Keratinocyte (primary cell): ENCODE results near the gene LINGO1. TPM values are rescaled to one million over a fixed set of nuclear protein-coding genes. Genes with fewer than 3 reads are reported as not detected.

Source experiments
- DNase-seq: peaks from one replicate; pipeline ENCODE4 v3.0.0-alpha.2; 2011; ENCODE audit warnings: low read depth, missing footprints, low spot score
- FAIRE-seq: peaks from 2 replicates; lab custom pipeline; 2011; peaks lifted over from hg19 to GRCh38; lab: Jason Lieb, UNC
- H2AFZ ChIP-seq: 2 replicates; pipeline ENCODE4 v1.6.0; 2012; ENCODE audit warnings: low read length, control low read depth, inconsistent platforms; ENCODE audit not compliant: control insufficient read depth
- H3K27ac ChIP-seq: 2 replicates; pipeline ENCODE4 v1.5.1; 2011; ENCODE audit warnings: low read length; ENCODE audit not compliant: control insufficient read depth, insufficient read depth
- H3K27me3 ChIP-seq: 3 replicates; pipeline ENCODE4 v1.6.0; 2011; ENCODE audit warnings: low read length; ENCODE audit not compliant: control insufficient read depth, insufficient read depth; ENCODE audit errors: extremely low read depth
- H3K36me3 ChIP-seq, 2 experiments: 2 replicates in 1 of 2; 3 replicates in 1 of 2; pipeline ENCODE4 v1.5.1; 2011; ENCODE audit warnings: low read length in 2 of 2, mild to moderate bottlenecking in 1 of 2; ENCODE audit not compliant: control insufficient read depth in 2 of 2, insufficient read depth in 2 of 2; ENCODE audit errors: extremely low read depth in 1 of 2
- H3K4me1 ChIP-seq: 3 replicates; pipeline ENCODE4 v1.5.1; 2011; ENCODE audit warnings: low read length; ENCODE audit not compliant: control insufficient read depth, insufficient read depth; ENCODE audit errors: extremely low read depth
- H3K4me2 ChIP-seq: 3 replicates; pipeline ENCODE4 v1.6.0; 2011; ENCODE audit warnings: low read depth, low read length; ENCODE audit not compliant: control insufficient read depth, insufficient read depth; ENCODE audit errors: extremely low read depth
- H3K4me3 ChIP-seq, 3 experiments: fragments of 200-600 bp in 1 of 3; sonication (generic) in 1 of 3; 2 replicates in 2 of 3; 3 replicates in 1 of 3; pipeline ENCODE4 v1.5.1; 2011 to 2016; ENCODE audit warnings: low read length in 3 of 3, mild to moderate bottlenecking in 3 of 3, control low read depth in 2 of 3, inconsistent platforms in 1 of 3, low read depth in 1 of 3, mixed read lengths in 1 of 3, mixed run types in 1 of 3, moderate library complexity in 1 of 3; ENCODE audit not compliant: control insufficient read depth in 2 of 3, insufficient read depth in 2 of 3; ENCODE audit errors: extremely low read depth in 1 of 3
- H3K79me2 ChIP-seq: 2 replicates; pipeline ENCODE4 v1.6.0; 2012; ENCODE audit warnings: low read length; ENCODE audit not compliant: control insufficient read depth, insufficient read depth
- H3K9ac ChIP-seq: 3 replicates; pipeline ENCODE4 v1.6.0; 2011; ENCODE audit warnings: low read length; ENCODE audit not compliant: control insufficient read depth, insufficient read depth; ENCODE audit errors: extremely low read depth
- H3K9me1 ChIP-seq: 3 replicates; pipeline ENCODE4 v1.6.0; 2011; ENCODE audit warnings: low read length; ENCODE audit not compliant: control insufficient read depth, insufficient read depth; ENCODE audit errors: extremely low read depth
- H3K9me3 ChIP-seq: 2 replicates; pipeline ENCODE4 v1.5.1; 2012; ENCODE audit warnings: low read depth, low read length; ENCODE audit not compliant: control insufficient read depth
- H4K20me1 ChIP-seq: 3 replicates; pipeline ENCODE4 v1.6.0; 2011; ENCODE audit warnings: low read length; ENCODE audit not compliant: control insufficient read depth, insufficient read depth; ENCODE audit errors: extremely low read depth
- CTCF ChIP-seq, 3 experiments: IDR thresholded peaks in 1 of 3; conservative IDR thresholded peaks in 1 of 3; optimal IDR thresholded peaks in 1 of 3; 2 replicates in 2 of 3; 3 replicates in 1 of 3; pipeline versions ENCODE3 to v1.5.1; 2011; ENCODE audit warnings: low read length in 3 of 3, mild to moderate bottlenecking in 3 of 3, moderate library complexity in 2 of 3, control low read depth in 1 of 3, inconsistent platforms in 1 of 3; ENCODE audit not compliant: insufficient read depth in 2 of 3; ENCODE audit errors: extremely low read depth in 1 of 3
- EZH2 ChIP-seq: IDR thresholded peaks from one replicate; pipeline ENCODE4 v1.6.1; 2012; ENCODE audit warnings: inconsistent platforms, mild to moderate bottlenecking, low read length, moderate library complexity
- dilution Hi-C: fragments of 300-500 bp; cut with MboI; formaldehyde crosslinking; loops from one replicate; pipeline ENCODE4 v1.7.0; 2020; ENCODE audit warnings: low sequenced_read_pairs; ENCODE audit not compliant: extremely low pct_ligation_motif_present
- polyA plus RNA-seq, 5 experiments: library from polyadenylated mRNA; depleted of rRNA in 3 of 5; stranded (reverse) in 3 of 5; stranded (forward) in 1 of 5; unstranded in 1 of 5; fragments of >200 nt; gene quantifications; 1 replicate in 1 of 5; 2 replicates in 3 of 5; 3 replicates in 1 of 5; pipeline versions ENCODE4 v1.2.1 to v1.2.3, GENCODE V29; 2011 to 2012; ENCODE audit warnings: missing spikeins in 2 of 5, low read depth in 1 of 5, low replicate concordance in 1 of 5

Gene LINGO1
- polyA plus RNA-seq, 1 donor (not counting 4 experiments of a cell fraction or from before 2014, with no cell fraction given), result not detected

- Histone ChIP-seq H3K4me1 (no peaks in the 10 kb centered on the region), H3K36me3 (no peaks in the 10 kb centered on the region), H3K9me3 (no peaks in the 10 kb centered on the region), H3K9ac (no peak overlapping the region), H3K4me3 (no peak overlapping the region), H3K27me3 (peaks cover 38% of the 10 kb centered on the region), H4K20me1 (no peaks in the 10 kb centered on the region), H2AFZ (no peak overlapping the region), H3K27ac (no peak overlapping the region), H3K79me2 (no peaks in the 10 kb centered on the region), H3K4me2 (no peak overlapping the region), H3K9me1 (no peaks in the 10 kb centered on the region)
- DNase-seq (no peak), FAIRE-seq (no peak)
- TF ChIP-seq CTCF (optimal IDR thresholded peaks at IDR 0.05 in 1 of 3, IDR thresholded peaks at IDR 0.05 in 1 of 3, conservative IDR thresholded peaks at IDR 0.05 in 1 of 3; ENCODE audit: extremely low read depth in 1 of 3, insufficient read depth in 2 of 3, low read length in 3 of 3) (no peak), EZH2 (no peak)
- dilution Hi-C loops, result no loop called here
These were observed 48.0 kb downstream of the LINGO1 start for GRCh38 chr15:77584691-77585090.

GRCh38 chr15:77584201-77584600, 48.5 kb downstream of the LINGO1 start:
- Histone ChIP-seq H2AFZ (no peak overlapping the region), H3K27me3 (peaks cover 38% of the 10 kb centered on the region), H3K36me3 (no peaks in the 10 kb centered on the region), H3K4me2 (no peak overlapping the region), H3K9me1 (no peaks in the 10 kb centered on the region), H3K4me1 (no peaks in the 10 kb centered on the region), H4K20me1 (no peaks in the 10 kb centered on the region), H3K9ac (no peak overlapping the region), H3K79me2 (no peaks in the 10 kb centered on the region), H3K27ac (no peak overlapping the region), H3K4me3 (no peak overlapping the region), H3K9me3 (no peaks in the 10 kb centered on the region)
- DNase-seq (no peak), FAIRE-seq (no peak)
- dilution Hi-C loops, result no loop called here
- no peak for TF ChIP-seq EZH2
- TF ChIP-seq CTCF (optimal IDR thresholded peaks at IDR 0.05 in 1 of 3, IDR thresholded peaks at IDR 0.05 in 1 of 3, conservative IDR thresholded peaks at IDR 0.05 in 1 of 3; ENCODE audit: extremely low read depth in 1 of 3, insufficient read depth in 2 of 3, low read length in 3 of 3), result peak in 1 of 3 experiments; percentile 15
